Hippocampal formation (tissue), 2 donors: ENCODE measurements around the gene NR4A3.
"Not testable (repeated sequence)": the region's sequence is repeated elsewhere in the genome, so short reads cannot be mapped to it uniquely, and the experiment has no call there.

Source experiments
- DNase-seq, 2 donors: peaks; one replicate each; lab custom pipeline; 2025; lab: John Stamatoyannopoulos, UW

NR4A3 gene

GRCh38 chr9:99834474-99834873 is 12.8 kb downstream of the NR4A3 start:
- no peak for DNase-seq

- no peak for DNase-seq
Observed at GRCh38 chr9:99835142-99835541, 13.5 kb downstream of the NR4A3 start.

- DNase-seq = no peak
Observed at GRCh38 chr9:99835581-99835980, 13.9 kb downstream of the NR4A3 start.

- DNase-seq = no peak
Observed at GRCh38 chr9:99840072-99840471, 18.4 kb downstream of the NR4A3 start.

- DNase-seq = no peak
Observed at GRCh38 chr9:99845063-99845462, 23.4 kb downstream of the NR4A3 start.

GRCh38 chr9:99848447-99848846 is 26.8 kb downstream of the NR4A3 start:
- no peak for DNase-seq

GRCh38 chr9:99850736-99851499 is 29.2 kb downstream of the NR4A3 start:
- no peak for DNase-seq

- DNase-seq = no peak
Observed at GRCh38 chr9:99851500-99851822, 29.8 kb downstream of the NR4A3 start.

- DNase-seq = no peak
Observed at GRCh38 chr9:99852617-99853016, 30.9 kb downstream of the NR4A3 start.

GRCh38 chr9:99855467-99856176 is 33.9 kb downstream of the NR4A3 start:
- DNase-seq = no peak

- DNase-seq = not testable (repeated sequence)
Observed at GRCh38 chr9:99857576-99857975, 35.9 kb downstream of the NR4A3 start.

GRCh38 chr9:99858087-99858486 is 36.4 kb downstream of the NR4A3 start:
- DNase-seq = no peak

- DNase-seq = no peak
Observed at GRCh38 chr9:99859243-99859980, 37.7 kb downstream of the NR4A3 start.

- no peak for DNase-seq
Observed at GRCh38 chr9:99860266-99860665, 38.6 kb downstream of the NR4A3 start.

- no peak for DNase-seq
Observed at GRCh38 chr9:99863955-99864354, 42.3 kb downstream of the NR4A3 start.

GRCh38 chr9:99866398-99866797 is 44.7 kb downstream of the NR4A3 start:
- peak in 1 of 2 donors; percentile 21 for DNase-seq

GRCh38 chr9:99867536-99867935 is 45.9 kb downstream of the NR4A3 start:
- no peak for DNase-seq

- no peak for DNase-seq
Observed at GRCh38 chr9:99867968-99868367, 46.3 kb downstream of the NR4A3 start.

- DNase-seq = no peak
Observed at GRCh38 chr9:99868845-99869244, 47.2 kb downstream of the NR4A3 start.

GRCh38 chr9:99870126-99870525 is 48.4 kb downstream of the NR4A3 start:
- no peak for DNase-seq

GRCh38 chr9:99873531-99873930 is 51.8 kb downstream of the NR4A3 start:
- DNase-seq = no peak

GRCh38 chr9:99873943-99874584 is 52.4 kb downstream of the NR4A3 start:
- DNase-seq = no peak
